Esophagus muscularis mucosa (tissue), 3 donors: ENCODE results near the gene DPRX.

Experiments
- POLR2A ChIP-seq: fragments of 450-650 bp; IDR thresholded peaks from one replicate; pipeline ENCODE4 v1.6.1; 2017; ENCODE audit warnings: antibody characterized with exemption, moderate library complexity, mild to moderate bottlenecking, low read depth
- POLR2AphosphoS5 ChIP-seq, 2 donors: sonication (generic); formaldehyde crosslinking; IDR thresholded peaks; one replicate each; pipeline ENCODE4 v1.6.1; 2017; ENCODE audit warnings: antibody characterized with exemption in 2 of 2
- TF ChIP-seq, protein P1 (sequence below), 3 experiments: fragments of 200-600 bp in 2 of 3; fragments of 450-650 bp in 1 of 3; sonication (generic) in 2 of 3; IDR thresholded peaks; one replicate each; pipeline ENCODE4 v1.5.1; 2017 to 2019; ENCODE audit warnings: antibody characterized with exemption in 3 of 3, mild to moderate bottlenecking in 2 of 3, moderate library complexity in 1 of 3

DNA sequence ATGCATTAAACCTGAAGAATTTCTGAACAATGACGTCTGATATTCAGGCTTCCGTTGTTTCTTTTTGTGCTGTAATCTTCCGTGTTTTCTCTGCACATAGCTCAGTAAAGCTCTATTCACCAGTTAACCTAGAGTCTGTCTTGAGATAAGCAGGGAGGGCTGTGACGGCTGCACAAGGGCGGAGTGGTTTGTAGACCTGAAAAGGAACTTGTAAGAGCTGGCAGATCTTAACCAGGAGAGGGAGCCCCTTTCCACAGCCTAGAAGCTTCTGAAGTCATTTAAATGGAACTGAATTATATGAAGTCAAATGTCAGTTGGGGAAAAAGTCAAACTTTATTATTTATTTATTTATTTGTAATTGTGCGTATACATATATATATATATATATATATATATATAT, 27.5 kb downstream of the DPRX start:
- TF ChIP-seq, protein P1, sequence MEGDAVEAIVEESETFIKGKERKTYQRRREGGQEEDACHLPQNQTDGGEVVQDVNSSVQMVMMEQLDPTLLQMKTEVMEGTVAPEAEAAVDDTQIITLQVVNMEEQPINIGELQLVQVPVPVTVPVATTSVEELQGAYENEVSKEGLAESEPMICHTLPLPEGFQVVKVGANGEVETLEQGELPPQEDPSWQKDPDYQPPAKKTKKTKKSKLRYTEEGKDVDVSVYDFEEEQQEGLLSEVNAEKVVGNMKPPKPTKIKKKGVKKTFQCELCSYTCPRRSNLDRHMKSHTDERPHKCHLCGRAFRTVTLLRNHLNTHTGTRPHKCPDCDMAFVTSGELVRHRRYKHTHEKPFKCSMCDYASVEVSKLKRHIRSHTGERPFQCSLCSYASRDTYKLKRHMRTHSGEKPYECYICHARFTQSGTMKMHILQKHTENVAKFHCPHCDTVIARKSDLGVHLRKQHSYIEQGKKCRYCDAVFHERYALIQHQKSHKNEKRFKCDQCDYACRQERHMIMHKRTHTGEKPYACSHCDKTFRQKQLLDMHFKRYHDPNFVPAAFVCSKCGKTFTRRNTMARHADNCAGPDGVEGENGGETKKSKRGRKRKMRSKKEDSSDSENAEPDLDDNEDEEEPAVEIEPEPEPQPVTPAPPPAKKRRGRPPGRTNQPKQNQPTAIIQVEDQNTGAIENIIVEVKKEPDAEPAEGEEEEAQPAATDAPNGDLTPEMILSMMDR (IDR thresholded peaks at IDR 0.05) = peak in 1 of 3 experiments; percentile 36
- TF ChIP-seq POLR2AphosphoS5 (IDR thresholded peaks at IDR 0.05) = no peak
- TF ChIP-seq POLR2A = no peak
